HG03565 (cell line): ENCODE results near the gene MT4.

Experiments used
- ATAC-seq: cut with Tn5 transposase; IDR thresholded peaks from one replicate; pipeline ENCODE4 v1.9.1; 2021; ENCODE audit warnings: mild to moderate bottlenecking, moderate library complexity; ENCODE audit not compliant: unreplicated experiment

The MT4 gene

GRCh38 chr16:56601325-56601724 lies 36.5 kb downstream of the MT4 start:
- ATAC-seq = no peak

- ATAC-seq = no peak
Measured at GRCh38 chr16:56603589-56603988, 38.7 kb downstream of the MT4 start.

- no peak for ATAC-seq
Measured at GRCh38 chr16:56604966-56605365, 40.1 kb downstream of the MT4 start.

- ATAC-seq = no peak
Measured at GRCh38 chr16:56605475-56605874, 40.6 kb downstream of the MT4 start.

- no peak for ATAC-seq
Measured at GRCh38 chr16:56606071-56606475, 41.2 kb downstream of the MT4 start.

- ATAC-seq = no peak
Measured at GRCh38 chr16:56606476-56607108, 41.7 kb downstream of the MT4 start.

- ATAC-seq = no peak
Measured at GRCh38 chr16:56607109-56607618, 42.3 kb downstream of the MT4 start.

GRCh38 chr16:56607675-56608042 lies 42.8 kb downstream of the MT4 start:
- ATAC-seq = no peak

GRCh38 chr16:56608043-56608875 lies 43.4 kb downstream of the MT4 start, which contains the start of gene MT2A:
TSS of gene MT2A (plus strand) at chr16:56608584. CDS start at chr16:56608656, 72 bp downstream.
- ATAC-seq = peak; percentile 80

GRCh38 chr16:56608876-56609462 lies 44.1 kb downstream of the MT4 start:
- no peak for ATAC-seq

- peak; percentile 33 for ATAC-seq
Measured at GRCh38 chr16:56609463-56609921, 44.6 kb downstream of the MT4 start.

GRCh38 chr16:56610017-56610608 lies 45.2 kb downstream of the MT4 start:
- ATAC-seq = no peak

- ATAC-seq = no peak
Measured at GRCh38 chr16:56610609-56611111, 45.8 kb downstream of the MT4 start.

- ATAC-seq = no peak
Measured at GRCh38 chr16:56611281-56611833, 46.5 kb downstream of the MT4 start.

- ATAC-seq = no peak
Measured at GRCh38 chr16:56613706-56614105, 48.8 kb downstream of the MT4 start.

GRCh38 chr16:56614549-56614991 lies 49.7 kb downstream of the MT4 start:
- no peak for ATAC-seq

GRCh38 chr16:56615353-56615752 lies 50.5 kb downstream of the MT4 start:
- ATAC-seq = no peak

GRCh38 chr16:56616608-56617211 lies 51.8 kb downstream of the MT4 start:
- no peak for ATAC-seq

- no peak for ATAC-seq
Measured at GRCh38 chr16:56617212-56618085, 52.6 kb downstream of the MT4 start.
